GM12892 (cell line): ENCODE measurements around the gene MARK1.

Experiments used
- DNase-seq: peaks from one replicate; pipeline ENCODE4 v3.0.0; 2011; ENCODE audit not compliant: insufficient read length
- FAIRE-seq: peaks from 2 replicates; lab custom pipeline; 2011; peaks lifted over from hg19 to GRCh38; lab: Jason Lieb, UNC
- POLR2A ChIP-seq: IDR thresholded peaks from 2 replicates; pipeline ENCODE4 v1.6.1; 2011; ENCODE audit warnings: low read depth, low read length, control low read depth
- POLR2AphosphoS5 ChIP-seq: IDR thresholded peaks from 2 replicates; pipeline ENCODE4 v1.6.1; 2011; ENCODE audit warnings: low read depth, low read length, control low read depth
- TAF1 ChIP-seq: IDR thresholded peaks from 2 replicates; pipeline ENCODE4 v1.6.1; 2011; ENCODE audit warnings: low read depth, mild to moderate bottlenecking, control low read depth, low read length, borderline replicate concordance

Gene MARK1

DNA sequence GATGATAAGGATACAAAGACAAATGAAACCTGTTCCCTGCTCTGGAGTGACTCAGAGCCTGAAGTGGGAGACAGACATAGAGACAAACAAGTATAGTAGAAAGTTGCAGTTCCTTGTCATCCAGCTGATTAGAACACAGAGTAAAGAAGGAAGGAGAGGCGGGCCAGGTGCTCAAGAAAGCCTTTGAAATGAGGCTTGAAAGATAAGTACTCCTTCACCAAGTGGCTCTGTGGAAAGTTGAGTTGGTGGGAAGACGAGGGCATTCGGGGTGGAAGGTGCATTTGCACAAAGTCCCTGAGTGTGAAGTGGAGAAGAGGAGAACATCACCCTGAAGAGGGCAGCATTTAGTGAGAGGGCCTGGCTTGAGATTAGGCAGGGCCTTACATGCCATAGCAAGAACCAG, 17.0 kb downstream of the MARK1 start:
- no peak for TF ChIP-seq POLR2AphosphoS5
- no peak for TF ChIP-seq POLR2A
- TF ChIP-seq TAF1: no peak
- DNase-seq: no peak
- FAIRE-seq: no peak

DNA sequence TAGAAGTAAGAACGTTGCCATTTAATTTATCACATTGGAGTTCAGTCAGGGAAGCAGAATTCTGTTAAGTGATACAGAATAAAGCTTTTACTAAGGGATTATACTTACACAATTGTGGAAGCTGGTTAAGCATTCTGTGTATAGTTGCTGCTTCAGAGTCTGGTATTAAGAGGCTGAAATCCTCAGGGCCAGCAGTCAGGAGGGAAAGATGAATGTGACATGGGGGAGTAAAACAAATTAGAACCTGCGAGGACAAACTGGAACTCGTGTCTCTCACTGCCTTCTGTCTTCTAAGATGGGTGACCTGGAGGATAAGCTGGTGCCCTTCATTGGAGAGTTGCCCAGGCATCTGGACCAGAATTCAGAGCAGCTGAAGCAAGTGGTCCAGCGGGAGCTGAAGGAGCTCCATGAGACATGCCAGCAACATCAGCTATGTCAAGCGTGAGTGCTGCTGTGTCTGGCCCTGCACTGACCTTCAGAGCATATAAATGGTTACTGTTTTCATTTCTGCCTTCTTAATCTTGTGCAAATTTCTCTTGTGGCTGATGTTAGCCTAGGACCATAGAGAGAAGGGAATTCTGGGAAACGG, 23.0 kb downstream of the MARK1 start:
- no peak for FAIRE-seq
- no peak for TF ChIP-seq POLR2AphosphoS5
- no peak for TF ChIP-seq TAF1
- no peak for TF ChIP-seq POLR2A
- no peak for DNase-seq

DNA sequence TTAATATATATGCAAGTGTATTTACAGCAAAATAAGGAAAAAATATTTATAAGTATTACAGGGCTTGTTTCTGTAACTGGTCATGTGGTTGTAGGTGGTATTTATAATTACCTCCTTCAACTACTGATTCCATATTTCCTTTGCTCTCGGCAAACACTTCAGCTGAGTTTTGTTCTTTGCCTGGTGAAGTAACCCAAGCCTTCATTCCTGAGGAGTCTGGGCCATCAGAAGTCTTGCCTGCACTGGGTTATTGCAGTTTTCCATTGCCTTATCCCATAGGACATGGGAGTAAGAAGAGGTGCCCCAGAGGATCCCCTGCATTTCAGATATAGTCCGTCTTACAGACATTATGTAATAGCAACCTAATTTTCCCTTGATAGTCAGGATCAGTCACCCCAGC, 23.8 kb downstream of the MARK1 start:
- TF ChIP-seq POLR2A (no peak), TAF1 (no peak)
- no peak for FAIRE-seq
- no peak for DNase-seq

GRCh38 chr1:220552672-220553260, 24.8 kb downstream of the MARK1 start:
- FAIRE-seq (no peak), DNase-seq (no peak)
- TF ChIP-seq TAF1 (no peak), POLR2AphosphoS5 (no peak), POLR2A (no peak)

- DNase-seq: no peak
- TF ChIP-seq POLR2A: no peak
- TF ChIP-seq POLR2AphosphoS5: no peak
- TF ChIP-seq TAF1: no peak
- no peak for FAIRE-seq
Observed at GRCh38 chr1:220556641-220557040, 28.7 kb downstream of the MARK1 start.

GRCh38 chr1:220563564-220563963, 35.6 kb downstream of the MARK1 start:
- FAIRE-seq (no peak), DNase-seq (no peak)
- TF ChIP-seq POLR2A (no peak), TAF1 (no peak), POLR2AphosphoS5 (no peak)

GRCh38 chr1:220564216-220564615, 36.3 kb downstream of the MARK1 start:
- FAIRE-seq: no peak
- TF ChIP-seq TAF1 (no peak), POLR2AphosphoS5 (no peak)
- no peak for DNase-seq

GRCh38 chr1:220565670-220566069, 37.7 kb downstream of the MARK1 start:
- DNase-seq: no peak

GRCh38 chr1:220566869-220567268, 38.9 kb downstream of the MARK1 start:
- no peak for FAIRE-seq
- DNase-seq: no peak
- TF ChIP-seq POLR2AphosphoS5: no peak
- no peak for TF ChIP-seq POLR2A
- no peak for TF ChIP-seq TAF1

More at GRCh38 chr1:220565670-220566069, 37.7 kb downstream of the MARK1 start:
- TF ChIP-seq POLR2AphosphoS5 (no peak), POLR2A (no peak), TAF1 (no peak)
- FAIRE-seq: no peak

- DNase-seq (no peak), FAIRE-seq (no peak)
- no peak for TF ChIP-seq POLR2AphosphoS5
- no peak for TF ChIP-seq TAF1
- TF ChIP-seq POLR2A: no peak
Observed at GRCh38 chr1:220572416-220572815, 44.5 kb downstream of the MARK1 start.

- no peak for TF ChIP-seq POLR2AphosphoS5
- no peak for TF ChIP-seq TAF1
- TF ChIP-seq POLR2A: no peak
- FAIRE-seq (no peak), DNase-seq (no peak)
Observed at GRCh38 chr1:220573836-220574235, 45.9 kb downstream of the MARK1 start.

- no peak for TF ChIP-seq POLR2A
- TF ChIP-seq POLR2AphosphoS5: no peak
- no peak for TF ChIP-seq TAF1
- no peak for FAIRE-seq
- no peak for DNase-seq
Observed at GRCh38 chr1:220575718-220576497, 48.0 kb downstream of the MARK1 start.

DNA sequence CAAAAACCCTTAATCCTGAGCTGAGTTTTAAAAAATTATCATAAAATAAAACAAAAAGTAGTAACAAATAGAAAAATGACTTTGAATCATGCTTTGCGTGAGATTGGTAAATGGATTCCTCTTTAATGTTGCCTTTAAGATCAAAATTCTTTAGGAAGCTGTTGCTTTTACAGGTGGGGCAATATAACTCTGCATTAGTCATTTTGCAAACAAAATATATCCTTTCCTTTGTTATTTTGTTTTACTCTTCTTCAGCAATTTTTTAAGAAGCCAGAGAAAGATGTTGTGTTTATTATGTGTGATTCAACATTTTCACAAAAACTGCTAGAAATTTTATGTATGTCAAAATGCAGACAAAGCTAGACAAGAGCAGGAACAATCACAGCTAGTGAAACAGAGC, 50.0 kb downstream of the MARK1 start:
- TF ChIP-seq POLR2A (no peak), TAF1 (no peak), POLR2AphosphoS5 (no peak)
- no peak for FAIRE-seq

More for the DNA sequence above, 50.0 kb downstream of the MARK1 start:
- DNase-seq: no peak
